ENCODE measurements around the gene SLC39A3.

DNA sequence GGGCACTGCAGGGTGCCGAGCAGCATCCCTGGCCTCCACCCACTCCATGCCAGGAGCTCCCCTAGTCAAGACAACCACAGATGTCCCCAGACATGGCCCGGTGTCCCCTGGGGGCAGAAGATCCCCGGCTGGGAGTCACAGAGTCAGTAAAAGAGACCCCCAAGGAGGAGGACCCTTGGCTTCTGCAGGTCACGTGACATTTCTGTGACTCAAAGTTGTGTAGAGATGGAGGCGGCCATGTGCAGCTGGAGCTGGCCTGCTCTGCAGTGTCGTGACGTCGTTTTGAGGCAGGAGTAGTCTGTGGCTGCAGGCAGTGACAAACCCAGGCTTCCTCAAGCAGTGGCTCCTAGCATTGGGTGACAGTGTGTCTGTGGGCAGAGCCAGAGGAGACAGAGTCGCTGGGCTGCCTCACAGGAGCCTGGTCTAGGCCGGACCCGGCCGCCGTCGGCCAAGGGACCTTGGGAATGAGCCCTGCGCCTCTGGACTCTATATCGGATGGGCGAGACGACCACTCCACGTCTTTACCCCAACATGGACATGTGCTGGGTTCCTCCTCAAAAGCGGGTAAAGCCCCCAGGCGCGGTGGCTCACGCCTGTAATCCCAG is 10.9 kb downstream of the SLC39A3 start:
- no peak for TF ChIP-seq TAF1 (IDR thresholded peaks at IDR 0.05; ENCODE audit: low read depth)
- TF ChIP-seq EGR1 (IDR thresholded peaks at IDR 0.05), result no peak
- TF ChIP-seq EP300 (IDR thresholded peaks at IDR 0.05; ENCODE audit: borderline replicate concordance), result no peak
- TF ChIP-seq CREB1 (IDR thresholded peaks at IDR 0.05; ENCODE audit: low read depth), result no peak
- TF ChIP-seq, protein P1, sequence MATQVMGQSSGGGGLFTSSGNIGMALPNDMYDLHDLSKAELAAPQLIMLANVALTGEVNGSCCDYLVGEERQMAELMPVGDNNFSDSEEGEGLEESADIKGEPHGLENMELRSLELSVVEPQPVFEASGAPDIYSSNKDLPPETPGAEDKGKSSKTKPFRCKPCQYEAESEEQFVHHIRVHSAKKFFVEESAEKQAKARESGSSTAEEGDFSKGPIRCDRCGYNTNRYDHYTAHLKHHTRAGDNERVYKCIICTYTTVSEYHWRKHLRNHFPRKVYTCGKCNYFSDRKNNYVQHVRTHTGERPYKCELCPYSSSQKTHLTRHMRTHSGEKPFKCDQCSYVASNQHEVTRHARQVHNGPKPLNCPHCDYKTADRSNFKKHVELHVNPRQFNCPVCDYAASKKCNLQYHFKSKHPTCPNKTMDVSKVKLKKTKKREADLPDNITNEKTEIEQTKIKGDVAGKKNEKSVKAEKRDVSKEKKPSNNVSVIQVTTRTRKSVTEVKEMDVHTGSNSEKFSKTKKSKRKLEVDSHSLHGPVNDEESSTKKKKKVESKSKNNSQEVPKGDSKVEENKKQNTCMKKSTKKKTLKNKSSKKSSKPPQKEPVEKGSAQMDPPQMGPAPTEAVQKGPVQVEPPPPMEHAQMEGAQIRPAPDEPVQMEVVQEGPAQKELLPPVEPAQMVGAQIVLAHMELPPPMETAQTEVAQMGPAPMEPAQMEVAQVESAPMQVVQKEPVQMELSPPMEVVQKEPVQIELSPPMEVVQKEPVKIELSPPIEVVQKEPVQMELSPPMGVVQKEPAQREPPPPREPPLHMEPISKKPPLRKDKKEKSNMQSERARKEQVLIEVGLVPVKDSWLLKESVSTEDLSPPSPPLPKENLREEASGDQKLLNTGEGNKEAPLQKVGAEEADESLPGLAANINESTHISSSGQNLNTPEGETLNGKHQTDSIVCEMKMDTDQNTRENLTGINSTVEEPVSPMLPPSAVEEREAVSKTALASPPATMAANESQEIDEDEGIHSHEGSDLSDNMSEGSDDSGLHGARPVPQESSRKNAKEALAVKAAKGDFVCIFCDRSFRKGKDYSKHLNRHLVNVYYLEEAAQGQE (IDR thresholded peaks at IDR 0.05; ENCODE audit: low read depth), result no peak
- no peak for TF ChIP-seq RAD21 (IDR thresholded peaks at IDR 0.05; ENCODE audit: low read depth)
- no peak for TF ChIP-seq CEBPB (IDR thresholded peaks at IDR 0.05)
- TF ChIP-seq, protein P2, sequence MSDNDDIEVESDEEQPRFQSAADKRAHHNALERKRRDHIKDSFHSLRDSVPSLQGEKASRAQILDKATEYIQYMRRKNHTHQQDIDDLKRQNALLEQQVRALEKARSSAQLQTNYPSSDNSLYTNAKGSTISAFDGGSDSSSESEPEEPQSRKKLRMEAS (IDR thresholded peaks at IDR 0.05), result no peak
- no peak for TF ChIP-seq FOXM1 (IDR thresholded peaks at IDR 0.05; ENCODE audit: borderline replicate concordance, low read depth)

All from Ishikawa (cell line).